Epithelial cell of proximal tubule (primary cell): ENCODE results near the gene USP13. TPM values are rescaled to one million over a fixed set of nuclear protein-coding genes. Genes with fewer than 3 reads are reported as not detected.

Experiments used
- DNase-seq: peaks from one replicate; pipeline ENCODE4 v3.0.0-alpha.2; 2011; ENCODE audit warnings: low read depth
- H3K4me3 ChIP-seq: 2 replicates; pipeline ENCODE4 v1.5.1; 2011; ENCODE audit warnings: low read depth, mild to moderate bottlenecking, low read length
- CTCF ChIP-seq: conservative IDR thresholded peaks from 2 replicates; pipeline ENCODE4 v1.5.1; 2012; ENCODE audit warnings: low read depth, mild to moderate bottlenecking, low read length
- total RNA-seq: library from RNA; depleted of rRNA; stranded (reverse); fragments of >200 nt; gene quantifications from 2 replicates; pipeline ENCODE4 v1.2.3, GENCODE V29; 2015

USP13 gene
- total RNA-seq, 1 donor from 2014 or later, result 10.3 TPM

- no peak for DNase-seq
- H3K4me3 ChIP-seq, result no peak overlapping the region
- no peak for TF ChIP-seq CTCF
These were observed 15.6 kb downstream of the USP13 start for GRCh38 chr3:179668429-179668828.

- TF ChIP-seq CTCF, result no peak
- no peak for DNase-seq
- H3K4me3 ChIP-seq, result no peak overlapping the region
These were observed 17.5 kb downstream of the USP13 start for GRCh38 chr3:179670311-179670710.

- no peak for DNase-seq
- no peak overlapping the region for H3K4me3 ChIP-seq
- TF ChIP-seq CTCF, result no peak
These were observed 18.5 kb downstream of the USP13 start for GRCh38 chr3:179671309-179671708.

- TF ChIP-seq CTCF, result no peak
- DNase-seq, result no peak
- no peak overlapping the region for H3K4me3 ChIP-seq
These were observed 19.0 kb downstream of the USP13 start for GRCh38 chr3:179671747-179672242.

GRCh38 chr3:179672918-179673317 lies 20.1 kb downstream of the USP13 start:
- H3K4me3 ChIP-seq, result no peak overlapping the region
- TF ChIP-seq CTCF, result no peak
- no peak for DNase-seq

GRCh38 chr3:179673523-179673922 lies 20.7 kb downstream of the USP13 start:
- DNase-seq, result no peak
- TF ChIP-seq CTCF, result no peak
- no peak overlapping the region for H3K4me3 ChIP-seq

GRCh38 chr3:179676081-179676480 lies 23.2 kb downstream of the USP13 start:
- DNase-seq, result no peak
- no peak for TF ChIP-seq CTCF
- no peak overlapping the region for H3K4me3 ChIP-seq
